HepG2 (cell line): Measurements from ENCODE around the gene RILPL1. TPM values are rescaled to one million over a fixed set of nuclear protein-coding genes. Genes with fewer than 3 reads are reported as not detected.

Source experiments
- ATAC-seq: fragments of 200-7000 bp; cut with Tn5 transposase; 3 replicates; pipeline ENCODE4 v1.9.1; 2020; ENCODE audit warnings: mild to moderate bottlenecking, moderate library complexity
- BruUV-seq: library from RNA; stranded (reverse); fragments of 400-500 nt; replicated peaks from 2 replicates; lab custom pipeline; 2021; lab: Mats Ljungman, UMichigan
- CTCF ChIA-PET: fragments of 300-600 bp; formaldehyde crosslinking; extraction: SDS; loops from one replicate; lab custom pipeline; 2021; ENCODE audit warnings: low total read pairs, inconsistent platforms, low intra/inter-chr PET ratio; lab: Yijun Ruan, JAX
- POLR2A ChIA-PET: fragments of 350-600 bp; sonication (Branson Sonifier 250); formaldehyde crosslinking; loops from one replicate; lab custom pipeline; 2020; ENCODE audit warnings: antibody characterized with exemption, inconsistent platforms; lab: Yijun Ruan, JAX
- DNase-seq: peaks from one replicate; pipeline ENCODE4 v3.0.0-alpha.2; 2015; ENCODE audit warnings: low spot score
- FAIRE-seq: peaks from 3 replicates; lab custom pipeline; 2011; peaks lifted over from hg19 to GRCh38; lab: Jason Lieb, UNC
- H2AFZ ChIP-seq: one replicate; pipeline ENCODE4 v1.6.1; 2011; ENCODE audit warnings: low read length, inconsistent platforms
- H3K27ac ChIP-seq: fragments of 300-600 bp; 3 replicates; pipeline ENCODE4 v1.8.0; 2011; ENCODE audit warnings: mixed run types, mild to moderate bottlenecking, mixed read lengths, low read length, inconsistent platforms; ENCODE audit not compliant: insufficient read depth; ENCODE audit errors: extremely low read length
- H3K27me3 ChIP-seq, 2 experiments: fragments of 200-600 bp in 1 of 2; 2 replicates in 1 of 2; 3 replicates in 1 of 2; pipeline versions ENCODE4 v1.6.0 to v1.8.0; 2011; ENCODE audit warnings: low read length in 2 of 2, mild to moderate bottlenecking in 2 of 2, moderate library complexity in 2 of 2, inconsistent platforms in 1 of 2; ENCODE audit not compliant: insufficient read depth in 2 of 2, control insufficient read depth in 1 of 2
- H3K36me3 ChIP-seq, 2 experiments: fragments of 200-600 bp in 1 of 2; replicated peaks in 1 of 2; 2 replicates in 1 of 2; 3 replicates in 1 of 2; pipeline versions ENCODE4 v1.5.1 to v1.8.0; 2011; ENCODE audit warnings: low read length in 2 of 2, inconsistent platforms in 1 of 2; ENCODE audit not compliant: insufficient read depth in 2 of 2, control insufficient read depth in 1 of 2
- H3K4me1 ChIP-seq: 2 replicates; pipeline ENCODE4 v1.5.1; 2012; ENCODE audit warnings: low read length, inconsistent platforms; ENCODE audit not compliant: insufficient read depth
- H3K4me2 ChIP-seq: 2 replicates; pipeline ENCODE4 v1.6.0; 2011; ENCODE audit warnings: low read depth, low read length, inconsistent platforms
- H3K4me3 ChIP-seq, 3 experiments: fragments of 200-600 bp in 1 of 3; sonication (generic), shearing (Covaris generic) in 1 of 3; replicated peaks in 1 of 3; 2 replicates each; pipeline ENCODE4 v1.5.1; 2011 to 2016; ENCODE audit warnings: low read length in 3 of 3, inconsistent platforms in 2 of 3, low read depth in 2 of 3, mild to moderate bottlenecking in 2 of 3, control low read depth in 1 of 3, mixed read lengths in 1 of 3; ENCODE audit not compliant: insufficient read depth in 1 of 3
- H3K79me2 ChIP-seq: one replicate; pipeline ENCODE4 v1.6.1; 2011; ENCODE audit warnings: low read length, inconsistent platforms; ENCODE audit not compliant: insufficient read depth
- H3K9ac ChIP-seq: 2 replicates; pipeline ENCODE4 v1.6.0; 2011; ENCODE audit warnings: mild to moderate bottlenecking, low read depth, low read length, inconsistent platforms; ENCODE audit not compliant: insufficient read depth
- H3K9me3 ChIP-seq: 2 replicates; pipeline ENCODE4 v1.5.1; 2012; ENCODE audit warnings: mild to moderate bottlenecking, low read length
- H4K20me1 ChIP-seq: 2 replicates; pipeline ENCODE4 v1.6.0; 2011; ENCODE audit warnings: inconsistent platforms, mild to moderate bottlenecking, low read length, moderate library complexity; ENCODE audit not compliant: insufficient read depth
- HHEX ChIP-seq: IDR thresholded peaks from 2 replicates; pipeline ENCODE4 v1.6.1; 2016; ENCODE audit warnings: control low read depth
- NONO ChIP-seq, 2 experiments: fragments of 450-650 bp in 1 of 2; sonication (generic) in 1 of 2; formaldehyde crosslinking in 1 of 2; IDR thresholded peaks in 1 of 2; conservative IDR thresholded peaks in 1 of 2; 2 replicates each; pipeline versions ENCODE4 v1.6.1 to v1.8.0; 2017 to 2022; ENCODE audit warnings: mild to moderate bottlenecking in 1 of 2, missing genetic modification reagents in 1 of 2, moderate library complexity in 1 of 2
- ZBTB33 ChIP-seq: sonication (generic); formaldehyde crosslinking; IDR thresholded peaks from 2 replicates; pipeline ENCODE4 v1.4.0; 2020; ENCODE audit warnings: missing genetic modification reagents
- ZBTB49 ChIP-seq: sonication (generic); formaldehyde crosslinking; IDR thresholded peaks from 2 replicates; pipeline ENCODE4 v1.4.0; 2020; ENCODE audit warnings: missing genetic modification reagents, borderline replicate concordance
- ZNF552 ChIP-seq: sonication (generic); formaldehyde crosslinking; IDR thresholded peaks from 2 replicates; pipeline ENCODE4 v1.9.0; 2022; ENCODE audit warnings: missing genetic modification reagents, mild to moderate bottlenecking, borderline replicate concordance
- ZNF619 ChIP-seq: sonication (generic); formaldehyde crosslinking; IDR thresholded peaks from 2 replicates; pipeline ENCODE4 v1.4.0; 2020; ENCODE audit warnings: mild to moderate bottlenecking, missing genetic modification reagents
- ZNF644 ChIP-seq: IDR thresholded peaks from 2 replicates; pipeline ENCODE4 v1.6.1; 2016; ENCODE audit warnings: low read depth
- ZNF678 ChIP-seq: sonication (generic); formaldehyde crosslinking; IDR thresholded peaks from 2 replicates; pipeline ENCODE4 v1.4.0; 2020; ENCODE audit warnings: mild to moderate bottlenecking, missing genetic modification reagents
- ZNF724P ChIP-seq: sonication (generic); formaldehyde crosslinking; IDR thresholded peaks from 2 replicates; pipeline ENCODE4 v1.8.0; 2022; ENCODE audit warnings: missing genetic modification reagents, borderline replicate concordance
- WGBS: methylation state at CpG from one replicate; pipeline ENCODE4 v1.1.6; 2017; ENCODE audit warnings: low lambda C conversion rate; 5-methylcytosine and 5-hydroxymethylcytosine counted together
- in situ Hi-C: cut with HindIII; loops from 2 replicates; pipeline ENCODE4 v1.10.0; 2017; ENCODE audit warnings: low pct_unique_long_range_greater_than_20kb; ENCODE audit not compliant: extremely low pct_ligation_motif_present
- intact Hi-C: fragments of 100-400 bp; cut with micrococcal nuclease; formaldehyde crosslinking; loops from one replicate; pipeline ENCODE4 v1.10.0; 2022; ENCODE audit not compliant: unreplicated experiment
- polyA plus RNA-seq, 8 experiments: library from polyadenylated mRNA; depleted of rRNA in 3 of 8; stranded (reverse) in 7 of 8; unstranded in 1 of 8; fragments of >200 nt; fragmentation: Illumina TruSeq in 4 of 8; extraction: Trizol in 4 of 8; gene quantifications; 2 replicates each; pipeline versions ENCODE4 v1.2.1 to v1.2.3, GENCODE V29; 2011 to 2016; ENCODE audit warnings: low read depth in 4 of 8, missing spikeins in 1 of 8, mixed read lengths in 1 of 8; ENCODE audit not compliant: insufficient read depth in 1 of 8
- total RNA-seq, 5 experiments: library from RNA; depleted of rRNA; stranded (reverse); fragments of >200 nt; fragmentation: Illumina TruSeq; extraction: Trizol; gene quantifications; 2 replicates each; pipeline ENCODE4 v1.2.3, GENCODE V29; 2016; ENCODE audit warnings: low read depth in 1 of 5
- TF ChIP-seq, protein P1 (sequence below): sonication (generic); formaldehyde crosslinking; IDR thresholded peaks from 2 replicates; pipeline ENCODE4 v1.5.0; 2020; ENCODE audit warnings: mild to moderate bottlenecking, missing genetic modification reagents

Gene RILPL1
- total and polyA plus RNA-seq, 2 of the 13 experiments (the other 11 are each of a cell fraction or from before 2014, with no cell fraction given), result 5.8 to 28.4 TPM

- no peaks in the 10 kb centered on the region for H4K20me1 ChIP-seq
- POLR2A ChIA-PET, result no interaction called here
- H3K4me2 ChIP-seq, result no peak overlapping the region
- H3K79me2 ChIP-seq, result no peaks in the 10 kb centered on the region
- ATAC-seq (no peak), DNase-seq (no peak), FAIRE-seq (no peak)
- no peak overlapping the region for H2AFZ ChIP-seq
- in situ Hi-C loops (no loop called here), intact Hi-C loops (no loop called here)
- BruUV-seq, result no TSS peak
- peaks cover 4 to 13% of the 10 kb centered on the region in 2 experiments; a peak in 3 of 5 replicates for H3K36me3 ChIP-seq
- TF ChIP-seq ZNF644 (CRISPR knock-in tag) (no peak), ZBTB49 (CRISPR knock-in tag) (no peak), ZNF619 (CRISPR knock-in tag) (no peak), ZNF552 (CRISPR knock-in tag) (no peak), NONO (IDR thresholded peaks at IDR 0.05) (no peak), NONO (CRISPR knock-in tag; conservative IDR thresholded peaks at IDR 0.05) (no peak), ZNF724P (CRISPR knock-in tag) (no peak), ZNF678 (no peak), ZBTB33 (CRISPR knock-in tag) (no peak), HHEX (no peak)
- TF ChIP-seq, protein P1, sequence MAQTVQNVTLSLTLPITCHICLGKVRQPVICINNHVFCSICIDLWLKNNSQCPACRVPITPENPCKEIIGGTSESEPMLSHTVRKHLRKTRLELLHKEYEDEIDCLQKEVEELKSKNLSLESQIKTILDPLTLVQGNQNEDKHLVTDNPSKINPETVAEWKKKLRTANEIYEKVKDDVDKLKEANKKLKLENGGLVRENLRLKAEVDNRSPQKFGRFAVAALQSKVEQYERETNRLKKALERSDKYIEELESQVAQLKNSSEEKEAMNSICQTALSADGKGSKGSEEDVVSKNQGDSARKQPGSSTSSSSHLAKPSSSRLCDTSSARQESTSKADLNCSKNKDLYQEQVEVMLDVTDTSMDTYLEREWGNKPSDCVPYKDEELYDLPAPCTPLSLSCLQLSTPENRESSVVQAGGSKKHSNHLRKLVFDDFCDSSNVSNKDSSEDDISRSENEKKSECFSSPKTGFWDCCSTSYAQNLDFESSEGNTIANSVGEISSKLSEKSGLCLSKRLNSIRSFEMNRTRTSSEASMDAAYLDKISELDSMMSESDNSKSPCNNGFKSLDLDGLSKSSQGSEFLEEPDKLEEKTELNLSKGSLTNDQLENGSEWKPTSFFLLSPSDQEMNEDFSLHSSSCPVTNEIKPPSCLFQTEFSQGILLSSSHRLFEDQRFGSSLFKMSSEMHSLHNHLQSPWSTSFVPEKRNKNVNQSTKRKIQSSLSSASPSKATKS (CRISPR knock-in tag), result no peak
- H3K4me1 ChIP-seq, result no peaks in the 10 kb centered on the region
- H3K9ac ChIP-seq, result no peak overlapping the region
- no peak overlapping the region for H3K27ac ChIP-seq
- H3K4me3 ChIP-seq, result no peak overlapping the region
- CTCF ChIA-PET, result no interaction called here
- no peaks in the 10 kb centered on the region; the same call in 1 of the 2 replicates for H3K9me3 ChIP-seq
- no peaks in the 10 kb centered on the region for H3K27me3 ChIP-seq
- 97% methylated on average over 5 of the region's 8 CpGs for WGBS
Observed at GRCh38 chr12:123427036-123427769, 106.3 kb downstream of the RILPL1 start.
